ENCODE measurements around the gene WDR70. TPM values are rescaled to one million over a fixed set of nuclear protein-coding genes. Genes with fewer than 3 reads are reported as not detected.

The WDR70 gene
- total and polyA plus RNA-seq, 2 of the 8 experiments (the other 6 are each of a cell fraction or from before 2014, with no cell fraction given), result 10.6 to 37.4 TPM

GRCh38 chr5:37578176-37578575 lies 199.1 kb downstream of the WDR70 start (continued):
- TF ChIP-seq EP300 (IDR thresholded peaks at IDR 0.05; ENCODE audit: borderline replicate concordance in 1 of 2, low read depth in 2 of 2, low read length in 2 of 2), result no peak
- TF ChIP-seq SIN3A (conservative IDR thresholded peaks at IDR 0.05 in 1 of 2, IDR thresholded peaks at IDR 0.05 in 1 of 2; ENCODE audit: low read depth in 1 of 2, low read length in 2 of 2), result no peak
- TF ChIP-seq HDAC2 (IDR thresholded peaks at IDR 0.05; ENCODE audit: borderline replicate concordance in 1 of 2, low read depth in 2 of 2, low read length in 2 of 2), result no peak
- no peak for TF ChIP-seq GABPA (IDR thresholded peaks at IDR 0.05; ENCODE audit: borderline replicate concordance, insufficient read depth, low read length)
- TF ChIP-seq CTCF (IDR thresholded peaks at IDR 0.05; ENCODE audit: control extremely low read depth in 1 of 3, insufficient read depth in 1 of 3, low read depth in 1 of 3, low read length in 3 of 3), result no peak
